ENCODE results near the gene ZNF789. TPM values are rescaled to one million over a fixed set of nuclear protein-coding genes. Genes with fewer than 3 reads are reported as not detected.

Gene ZNF789
- total and polyA plus RNA-seq, 2 of the 13 experiments (the other 11 are each of a cell fraction or from before 2014, with no cell fraction given) = 19.8 to 25.1 TPM

DNA sequence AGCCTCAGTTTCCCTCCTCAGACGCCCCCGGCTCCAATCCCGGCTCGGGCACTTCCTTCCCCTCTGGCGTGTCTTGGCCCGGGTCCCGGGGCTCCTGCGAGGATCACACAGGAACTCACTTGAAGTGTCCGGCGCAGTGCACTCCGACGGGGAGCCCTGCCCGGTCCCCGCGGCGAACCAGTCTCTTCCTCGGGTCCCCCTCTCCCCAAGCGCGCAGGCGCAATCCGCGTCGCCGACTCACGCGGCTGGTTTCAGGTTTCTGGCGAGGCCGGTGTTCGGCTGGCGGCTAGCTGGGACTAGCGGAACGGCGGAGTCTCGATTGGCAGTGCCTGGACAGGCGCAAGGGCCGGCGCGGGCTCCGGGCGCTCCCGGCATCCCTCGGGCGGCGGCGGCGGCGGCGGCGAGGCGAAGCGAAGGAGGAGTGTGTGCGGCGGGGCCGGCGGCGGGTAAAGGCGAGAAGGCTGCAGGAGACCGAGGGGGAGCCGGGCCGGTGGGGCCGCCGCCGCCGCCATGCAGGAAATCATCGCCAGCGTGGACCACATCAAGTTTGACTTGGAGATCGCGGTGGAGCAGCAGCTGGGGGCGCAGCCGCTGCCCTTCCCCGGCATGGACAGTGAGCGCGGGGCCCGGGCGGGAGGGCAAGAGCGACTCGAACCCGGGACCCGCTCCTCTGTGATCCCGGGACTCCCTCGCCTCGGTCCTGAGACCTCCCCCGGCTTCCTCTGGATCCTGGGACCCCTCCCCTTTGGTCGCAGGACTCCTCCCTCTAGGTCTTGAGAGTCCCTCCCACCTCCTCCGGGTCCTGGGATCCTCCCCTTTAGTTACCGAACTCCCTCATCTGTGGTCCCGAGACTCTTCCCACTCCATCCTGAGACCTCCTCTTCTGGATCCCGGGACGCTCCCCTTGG is 33.9 kb upstream of the ZNF789 start, which contains the start of the genes CPSF4 and PTCD1 (continued):
- TF ChIP-seq, protein P1, sequence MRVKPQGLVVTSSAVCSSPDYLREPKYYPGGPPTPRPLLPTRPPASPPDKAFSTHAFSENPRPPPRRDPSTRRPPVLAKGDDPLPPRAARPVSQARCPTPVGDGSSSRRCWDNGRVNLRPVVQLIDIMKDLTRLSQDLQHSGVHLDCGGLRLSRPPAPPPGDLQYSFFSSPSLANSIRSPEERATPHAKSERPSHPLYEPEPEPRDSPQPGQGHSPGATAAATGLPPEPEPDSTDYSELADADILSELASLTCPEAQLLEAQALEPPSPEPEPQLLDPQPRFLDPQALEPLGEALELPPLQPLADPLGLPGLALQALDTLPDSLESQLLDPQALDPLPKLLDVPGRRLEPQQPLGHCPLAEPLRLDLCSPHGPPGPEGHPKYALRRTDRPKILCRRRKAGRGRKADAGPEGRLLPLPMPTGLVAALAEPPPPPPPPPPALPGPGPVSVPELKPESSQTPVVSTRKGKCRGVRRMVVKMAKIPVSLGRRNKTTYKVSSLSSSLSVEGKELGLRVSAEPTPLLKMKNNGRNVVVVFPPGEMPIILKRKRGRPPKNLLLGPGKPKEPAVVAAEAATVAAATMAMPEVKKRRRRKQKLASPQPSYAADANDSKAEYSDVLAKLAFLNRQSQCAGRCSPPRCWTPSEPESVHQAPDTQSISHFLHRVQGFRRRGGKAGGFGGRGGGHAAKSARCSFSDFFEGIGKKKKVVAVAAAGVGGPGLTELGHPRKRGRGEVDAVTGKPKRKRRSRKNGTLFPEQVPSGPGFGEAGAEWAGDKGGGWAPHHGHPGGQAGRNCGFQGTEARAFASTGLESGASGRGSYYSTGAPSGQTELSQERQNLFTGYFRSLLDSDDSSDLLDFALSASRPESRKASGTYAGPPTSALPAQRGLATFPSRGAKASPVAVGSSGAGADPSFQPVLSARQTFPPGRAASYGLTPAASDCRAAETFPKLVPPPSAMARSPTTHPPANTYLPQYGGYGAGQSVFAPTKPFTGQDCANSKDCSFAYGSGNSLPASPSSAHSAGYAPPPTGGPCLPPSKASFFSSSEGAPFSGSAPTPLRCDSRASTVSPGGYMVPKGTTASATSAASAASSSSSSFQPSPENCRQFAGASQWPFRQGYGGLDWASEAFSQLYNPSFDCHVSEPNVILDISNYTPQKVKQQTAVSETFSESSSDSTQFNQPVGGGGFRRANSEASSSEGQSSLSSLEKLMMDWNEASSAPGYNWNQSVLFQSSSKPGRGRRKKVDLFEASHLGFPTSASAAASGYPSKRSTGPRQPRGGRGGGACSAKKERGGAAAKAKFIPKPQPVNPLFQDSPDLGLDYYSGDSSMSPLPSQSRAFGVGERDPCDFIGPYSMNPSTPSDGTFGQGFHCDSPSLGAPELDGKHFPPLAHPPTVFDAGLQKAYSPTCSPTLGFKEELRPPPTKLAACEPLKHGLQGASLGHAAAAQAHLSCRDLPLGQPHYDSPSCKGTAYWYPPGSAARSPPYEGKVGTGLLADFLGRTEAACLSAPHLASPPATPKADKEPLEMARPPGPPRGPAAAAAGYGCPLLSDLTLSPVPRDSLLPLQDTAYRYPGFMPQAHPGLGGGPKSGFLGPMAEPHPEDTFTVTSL (CRISPR knock-in tag; IDR thresholded peaks at IDR 0.05; ENCODE audit: borderline replicate concordance) = no peak
- TF ChIP-seq DMAP1 (CRISPR knock-in tag; IDR thresholded peaks at IDR 0.05) (peak; percentile 70; the same call in 1 of the 2 replicates), IKZF4 (CRISPR knock-in tag; IDR thresholded peaks at IDR 0.05; ENCODE audit: borderline replicate concordance, low read depth, not compliant biosample characterization) (no peak), GZF1 (CRISPR knock-in tag; IDR thresholded peaks at IDR 0.05) (no peak; the same call in 1 of the 2 replicates), ZNF572 (CRISPR knock-in tag; IDR thresholded peaks at IDR 0.05) (no peak), ZNF776 (CRISPR knock-in tag; IDR thresholded peaks at IDR 0.05) (peak; percentile 95; the same call in 1 of the 2 replicates), MLLT10 (CRISPR knock-in tag; IDR thresholded peaks at IDR 0.05) (no peak), ZNF891 (CRISPR knock-in tag; IDR thresholded peaks at IDR 0.05) (peak; percentile 77), NCOA1 (CRISPR knock-in tag; IDR thresholded peaks at IDR 0.05) (no peak), NFRKB (IDR thresholded peaks at IDR 0.05) (no peak), NFIC (IDR thresholded peaks at IDR 0.05; ENCODE audit: low read length) (no peak)
- TF ChIP-seq, protein P2, sequence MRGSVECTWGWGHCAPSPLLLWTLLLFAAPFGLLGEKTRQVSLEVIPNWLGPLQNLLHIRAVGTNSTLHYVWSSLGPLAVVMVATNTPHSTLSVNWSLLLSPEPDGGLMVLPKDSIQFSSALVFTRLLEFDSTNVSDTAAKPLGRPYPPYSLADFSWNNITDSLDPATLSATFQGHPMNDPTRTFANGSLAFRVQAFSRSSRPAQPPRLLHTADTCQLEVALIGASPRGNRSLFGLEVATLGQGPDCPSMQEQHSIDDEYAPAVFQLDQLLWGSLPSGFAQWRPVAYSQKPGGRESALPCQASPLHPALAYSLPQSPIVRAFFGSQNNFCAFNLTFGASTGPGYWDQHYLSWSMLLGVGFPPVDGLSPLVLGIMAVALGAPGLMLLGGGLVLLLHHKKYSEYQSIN (CRISPR knock-in tag; IDR thresholded peaks at IDR 0.05; ENCODE audit: borderline replicate concordance) = no peak
- TF ChIP-seq, protein P3, sequence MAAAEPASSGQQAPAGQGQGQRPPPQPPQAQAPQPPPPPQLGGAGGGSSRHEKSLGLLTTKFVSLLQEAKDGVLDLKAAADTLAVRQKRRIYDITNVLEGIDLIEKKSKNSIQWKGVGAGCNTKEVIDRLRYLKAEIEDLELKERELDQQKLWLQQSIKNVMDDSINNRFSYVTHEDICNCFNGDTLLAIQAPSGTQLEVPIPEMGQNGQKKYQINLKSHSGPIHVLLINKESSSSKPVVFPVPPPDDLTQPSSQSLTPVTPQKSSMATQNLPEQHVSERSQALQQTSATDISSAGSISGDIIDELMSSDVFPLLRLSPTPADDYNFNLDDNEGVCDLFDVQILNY (CRISPR knock-in tag; conservative IDR thresholded peaks at IDR 0.05) = peak; percentile 79
- TF ChIP-seq, protein P4, sequence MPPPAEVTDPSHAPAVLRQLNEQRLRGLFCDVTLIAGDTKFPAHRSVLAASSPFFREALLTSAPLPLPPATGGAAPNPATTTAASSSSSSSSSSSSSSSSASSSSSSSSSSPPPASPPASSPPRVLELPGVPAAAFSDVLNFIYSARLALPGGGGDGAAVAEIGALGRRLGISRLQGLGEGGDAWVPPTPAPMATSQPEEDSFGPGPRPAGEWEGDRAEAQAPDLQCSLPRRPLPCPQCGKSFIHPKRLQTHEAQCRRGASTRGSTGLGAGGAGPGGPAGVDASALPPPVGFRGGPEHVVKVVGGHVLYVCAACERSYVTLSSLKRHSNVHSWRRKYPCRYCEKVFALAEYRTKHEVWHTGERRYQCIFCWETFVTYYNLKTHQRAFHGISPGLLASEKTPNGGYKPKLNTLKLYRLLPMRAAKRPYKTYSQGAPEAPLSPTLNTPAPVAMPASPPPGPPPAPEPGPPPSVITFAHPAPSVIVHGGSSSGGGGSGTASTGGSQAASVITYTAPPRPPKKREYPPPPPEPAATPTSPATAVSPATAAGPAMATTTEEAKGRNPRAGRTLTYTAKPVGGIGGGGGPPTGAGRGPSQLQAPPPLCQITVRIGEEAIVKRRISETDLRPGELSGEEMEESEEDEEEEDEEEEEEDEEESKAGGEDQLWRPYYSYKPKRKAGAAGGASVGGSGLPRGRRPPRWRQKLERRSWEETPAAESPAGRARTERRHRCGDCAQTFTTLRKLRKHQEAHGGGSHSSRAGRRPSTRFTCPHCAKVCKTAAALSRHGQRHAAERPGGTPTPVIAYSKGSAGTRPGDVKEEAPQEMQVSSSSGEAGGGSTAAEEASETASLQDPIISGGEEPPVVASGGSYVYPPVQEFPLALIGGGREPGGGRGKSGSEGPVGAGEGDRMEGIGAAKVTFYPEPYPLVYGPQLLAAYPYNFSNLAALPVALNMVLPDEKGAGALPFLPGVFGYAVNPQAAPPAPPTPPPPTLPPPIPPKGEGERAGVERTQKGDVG (CRISPR knock-in tag; IDR thresholded peaks at IDR 0.05; ENCODE audit: borderline replicate concordance) = 0 out of 2 replicates have a peak, but pooled peaks have one; percentile 39
- TF ChIP-seq, protein P5, sequence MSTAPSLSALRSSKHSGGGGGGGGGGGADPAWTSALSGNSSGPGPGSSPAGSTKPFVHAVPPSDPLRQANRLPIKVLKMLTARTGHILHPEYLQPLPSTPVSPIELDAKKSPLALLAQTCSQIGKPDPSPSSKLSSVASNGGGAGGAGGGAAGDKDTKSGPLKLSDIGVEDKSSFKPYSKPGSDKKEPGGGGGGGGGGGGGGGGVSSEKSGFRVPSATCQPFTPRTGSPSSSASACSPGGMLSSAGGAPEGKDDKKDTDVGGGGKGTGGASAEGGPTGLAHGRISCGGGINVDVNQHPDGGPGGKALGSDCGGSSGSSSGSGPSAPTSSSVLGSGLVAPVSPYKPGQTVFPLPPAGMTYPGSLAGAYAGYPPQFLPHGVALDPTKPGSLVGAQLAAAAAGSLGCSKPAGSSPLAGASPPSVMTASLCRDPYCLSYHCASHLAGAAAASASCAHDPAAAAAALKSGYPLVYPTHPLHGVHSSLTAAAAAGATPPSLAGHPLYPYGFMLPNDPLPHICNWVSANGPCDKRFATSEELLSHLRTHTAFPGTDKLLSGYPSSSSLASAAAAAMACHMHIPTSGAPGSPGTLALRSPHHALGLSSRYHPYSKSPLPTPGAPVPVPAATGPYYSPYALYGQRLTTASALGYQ (CRISPR knock-in tag; IDR thresholded peaks at IDR 0.05) = peak; percentile 37; the same call in 1 of the 2 replicates

All from HepG2 (cell line).